GM19193 (cell line): ENCODE data around the gene HDDC2.

ENCODE experiments used
- POLR2A ChIP-seq: IDR thresholded peaks from 4 replicates; pipeline ENCODE4 v1.6.1; 2011; ENCODE audit not compliant: insufficient read depth, insufficient read length; ENCODE audit errors: extremely low read depth

HDDC2 gene

GRCh38 chr6:125301435-125302391 lies at the start of gene HDDC2:
TSS of gene HDDC2 (minus strand) at chr6:125301967. CDS start at chr6:125301932, 35 bp downstream.
- peak; percentile 74 for TF ChIP-seq POLR2A

GRCh38 chr6:125346926-125347563 lies 45.3 kb upstream of the HDDC2 start:
- no peak for TF ChIP-seq POLR2A

GRCh38 chr6:125346201-125346925 lies 44.6 kb upstream of the HDDC2 start:
- TF ChIP-seq POLR2A = peak; percentile 18

GRCh38 chr6:125341460-125341859 lies 39.7 kb upstream of the HDDC2 start:
- TF ChIP-seq POLR2A = no peak

- TF ChIP-seq POLR2A = no peak
Observed at GRCh38 chr6:125340991-125341390, 39.2 kb upstream of the HDDC2 start.

- TF ChIP-seq POLR2A = no peak
Observed at GRCh38 chr6:125340175-125340835, 38.5 kb upstream of the HDDC2 start.

GRCh38 chr6:125339653-125340052 lies 37.9 kb upstream of the HDDC2 start:
- TF ChIP-seq POLR2A = no peak

GRCh38 chr6:125338381-125338780 lies 36.6 kb upstream of the HDDC2 start:
- no peak for TF ChIP-seq POLR2A

- TF ChIP-seq POLR2A = no peak
Observed at GRCh38 chr6:125337706-125338105, 35.9 kb upstream of the HDDC2 start.

GRCh38 chr6:125332664-125333063 lies 30.9 kb upstream of the HDDC2 start:
- TF ChIP-seq POLR2A = no peak

GRCh38 chr6:125325586-125325985 lies 23.8 kb upstream of the HDDC2 start:
- no peak for TF ChIP-seq POLR2A

GRCh38 chr6:125323376-125323775 lies 21.6 kb upstream of the HDDC2 start:
- TF ChIP-seq POLR2A = no peak

- no peak for TF ChIP-seq POLR2A
Observed at GRCh38 chr6:125316621-125317020, 14.9 kb upstream of the HDDC2 start.

GRCh38 chr6:125315548-125315947 lies 13.8 kb upstream of the HDDC2 start:
- no peak for TF ChIP-seq POLR2A
